ENCODE results near the gene PCP4. TPM values are rescaled to one million over a fixed set of nuclear protein-coding genes. Genes with fewer than 3 reads are reported as not detected.

PCP4 gene
- polyA plus RNA-seq, 1 donor (not counting 4 experiments of a cell fraction or from before 2014, with no cell fraction given), result not detected

DNA sequence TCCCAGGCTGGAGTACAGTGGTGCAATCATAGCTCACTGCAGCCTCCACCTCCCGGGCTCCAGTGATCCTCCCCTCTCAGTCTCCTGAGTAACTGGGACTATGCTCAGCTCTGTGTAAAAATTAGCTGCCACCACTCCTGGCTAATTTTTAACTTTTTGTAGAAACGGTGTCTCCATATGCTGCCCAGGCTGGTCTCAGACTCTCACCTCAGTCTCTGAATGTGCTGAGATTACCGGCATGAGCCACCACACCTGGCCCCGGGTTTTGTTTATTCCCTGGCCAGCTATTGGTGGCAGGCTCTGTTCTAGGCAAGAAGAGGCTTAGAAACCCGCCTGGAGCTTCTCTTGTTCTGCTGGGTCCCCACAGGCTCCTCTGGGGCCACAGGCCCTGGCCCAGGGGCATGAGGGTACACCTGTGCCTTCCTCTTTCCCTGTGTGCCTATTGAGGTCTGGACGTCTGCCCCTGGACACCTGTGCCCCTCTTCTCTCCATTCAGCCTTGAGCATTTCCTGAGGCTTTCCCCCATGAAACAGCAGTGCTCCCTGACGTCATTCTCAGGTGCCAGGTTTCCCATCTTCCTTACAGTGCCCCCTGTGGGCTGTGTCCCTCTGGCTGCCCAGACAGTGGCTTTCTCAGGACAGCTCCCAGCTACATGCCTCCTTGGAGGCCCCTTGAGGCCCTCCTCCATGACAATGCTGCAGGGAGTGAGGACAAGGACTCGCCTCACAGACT, 57.5 kb downstream of the PCP4 start:
- Histone ChIP-seq H3K4me3 (ENCODE audit: control insufficient read depth in 2 of 3, extremely low read depth in 1 of 3, insufficient read depth in 2 of 3, low read depth in 1 of 3, low read length in 3 of 3) (no peak overlapping the region), H4K20me1 (ENCODE audit: control insufficient read depth, extremely low read depth, insufficient read depth, low read length) (no peaks in the 10 kb centered on the region), H3K27me3 (ENCODE audit: control insufficient read depth, extremely low read depth, insufficient read depth, low read length) (no peaks in the 10 kb centered on the region), H2AFZ (ENCODE audit: control insufficient read depth, low read length) (no peak overlapping the region), H3K4me2 (ENCODE audit: control insufficient read depth, extremely low read depth, insufficient read depth, low read depth, low read length) (no peak overlapping the region), H3K9ac (ENCODE audit: control insufficient read depth, extremely low read depth, insufficient read depth, low read length) (no peak overlapping the region), H3K79me2 (ENCODE audit: control insufficient read depth, insufficient read depth, low read length) (no peaks in the 10 kb centered on the region), H3K9me1 (ENCODE audit: control insufficient read depth, extremely low read depth, insufficient read depth, low read length) (no peaks in the 10 kb centered on the region), H3K9me3 (ENCODE audit: control insufficient read depth, low read depth, low read length) (peaks cover 3% of the 10 kb centered on the region), H3K27ac (ENCODE audit: control insufficient read depth, insufficient read depth, low read length) (no peak overlapping the region), H3K36me3 (ENCODE audit: control insufficient read depth in 2 of 2, extremely low read depth in 1 of 2, insufficient read depth in 2 of 2, low read length in 2 of 2) (no peaks in the 10 kb centered on the region), H3K4me1 (ENCODE audit: control insufficient read depth, extremely low read depth, insufficient read depth, low read length) (no peaks in the 10 kb centered on the region)
- FAIRE-seq (no peak), DNase-seq (ENCODE audit: low read depth, low spot score) (no peak)
- dilution Hi-C loops (cut with MboI; ENCODE audit: extremely low pct_ligation_motif_present, low sequenced_read_pairs), result no loop called here
- TF ChIP-seq, protein P1, sequence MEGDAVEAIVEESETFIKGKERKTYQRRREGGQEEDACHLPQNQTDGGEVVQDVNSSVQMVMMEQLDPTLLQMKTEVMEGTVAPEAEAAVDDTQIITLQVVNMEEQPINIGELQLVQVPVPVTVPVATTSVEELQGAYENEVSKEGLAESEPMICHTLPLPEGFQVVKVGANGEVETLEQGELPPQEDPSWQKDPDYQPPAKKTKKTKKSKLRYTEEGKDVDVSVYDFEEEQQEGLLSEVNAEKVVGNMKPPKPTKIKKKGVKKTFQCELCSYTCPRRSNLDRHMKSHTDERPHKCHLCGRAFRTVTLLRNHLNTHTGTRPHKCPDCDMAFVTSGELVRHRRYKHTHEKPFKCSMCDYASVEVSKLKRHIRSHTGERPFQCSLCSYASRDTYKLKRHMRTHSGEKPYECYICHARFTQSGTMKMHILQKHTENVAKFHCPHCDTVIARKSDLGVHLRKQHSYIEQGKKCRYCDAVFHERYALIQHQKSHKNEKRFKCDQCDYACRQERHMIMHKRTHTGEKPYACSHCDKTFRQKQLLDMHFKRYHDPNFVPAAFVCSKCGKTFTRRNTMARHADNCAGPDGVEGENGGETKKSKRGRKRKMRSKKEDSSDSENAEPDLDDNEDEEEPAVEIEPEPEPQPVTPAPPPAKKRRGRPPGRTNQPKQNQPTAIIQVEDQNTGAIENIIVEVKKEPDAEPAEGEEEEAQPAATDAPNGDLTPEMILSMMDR (optimal IDR thresholded peaks at IDR 0.05 in 1 of 3, IDR thresholded peaks at IDR 0.05 in 1 of 3, conservative IDR thresholded peaks at IDR 0.05 in 1 of 3; ENCODE audit: extremely low read depth in 1 of 3, insufficient read depth in 2 of 3, low read length in 3 of 3), result no peak
- TF ChIP-seq EZH2 (IDR thresholded peaks at IDR 0.05; ENCODE audit: low read length), result no peak

DNA sequence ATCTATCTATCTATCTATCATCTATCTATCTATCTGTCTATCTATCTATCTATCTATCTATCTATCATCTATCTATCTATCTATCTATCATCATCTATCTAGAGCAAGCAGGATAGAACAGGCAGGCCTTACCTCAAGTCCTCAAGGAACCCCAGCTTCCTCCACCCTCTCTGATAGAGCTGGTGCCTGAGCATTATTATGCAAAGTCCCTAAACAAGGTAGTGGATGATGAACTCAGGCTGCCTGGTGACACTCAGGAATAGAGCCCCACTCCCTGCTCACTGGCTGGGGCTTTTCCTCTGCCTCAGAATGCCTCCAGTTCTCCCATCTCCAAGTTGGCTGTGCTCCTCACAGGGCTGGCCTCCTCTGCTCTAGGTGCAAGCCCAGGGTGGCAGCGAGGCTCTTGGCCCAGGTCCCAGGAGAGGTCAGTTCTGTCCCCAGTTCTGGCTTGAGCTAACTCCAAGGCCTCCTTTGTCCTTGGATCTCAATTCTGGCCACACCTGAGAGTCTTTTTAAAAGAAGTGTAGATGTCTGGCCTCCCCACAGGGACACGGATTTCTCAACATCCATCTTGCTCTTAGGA, 60.2 kb downstream of the PCP4 start:
- peaks cover 4% of the 10 kb centered on the region for H3K9me3 ChIP-seq (ENCODE audit: control insufficient read depth, low read depth, low read length)

More for the DNA sequence above, 60.2 kb downstream of the PCP4 start:
- H3K4me2 ChIP-seq (ENCODE audit: control insufficient read depth, extremely low read depth, insufficient read depth, low read depth, low read length), result no peak overlapping the region
- TF ChIP-seq EZH2 (IDR thresholded peaks at IDR 0.05; ENCODE audit: low read length), result no peak
- TF ChIP-seq, protein P1 (optimal IDR thresholded peaks at IDR 0.05 in 1 of 3, IDR thresholded peaks at IDR 0.05 in 1 of 3, conservative IDR thresholded peaks at IDR 0.05 in 1 of 3; ENCODE audit: extremely low read depth in 1 of 3, insufficient read depth in 2 of 3, low read length in 3 of 3), result no peak
- no peaks in the 10 kb centered on the region for H3K79me2 ChIP-seq (ENCODE audit: control insufficient read depth, insufficient read depth, low read length)
- no peak overlapping the region for H3K9ac ChIP-seq (ENCODE audit: control insufficient read depth, extremely low read depth, insufficient read depth, low read length)
- H2AFZ ChIP-seq (ENCODE audit: control insufficient read depth, low read length), result no peak overlapping the region
- no peaks in the 10 kb centered on the region for H4K20me1 ChIP-seq (ENCODE audit: control insufficient read depth, extremely low read depth, insufficient read depth, low read length)
- no peak for FAIRE-seq
- no peak for DNase-seq (ENCODE audit: low read depth, low spot score)
- H3K9me1 ChIP-seq (ENCODE audit: control insufficient read depth, extremely low read depth, insufficient read depth, low read length), result no peaks in the 10 kb centered on the region
- no peaks in the 10 kb centered on the region for H3K36me3 ChIP-seq (ENCODE audit: control insufficient read depth in 2 of 2, extremely low read depth in 1 of 2, insufficient read depth in 2 of 2, low read length in 2 of 2)
- no peaks in the 10 kb centered on the region for H3K27me3 ChIP-seq (ENCODE audit: control insufficient read depth, extremely low read depth, insufficient read depth, low read length)
- H3K4me3 ChIP-seq (ENCODE audit: control insufficient read depth in 2 of 3, extremely low read depth in 1 of 3, insufficient read depth in 2 of 3, low read depth in 1 of 3, low read length in 3 of 3), result no peak overlapping the region
- no peaks in the 10 kb centered on the region for H3K4me1 ChIP-seq (ENCODE audit: control insufficient read depth, extremely low read depth, insufficient read depth, low read length)
- H3K27ac ChIP-seq (ENCODE audit: control insufficient read depth, insufficient read depth, low read length), result no peak overlapping the region
- dilution Hi-C loops (cut with MboI; ENCODE audit: extremely low pct_ligation_motif_present, low sequenced_read_pairs), result no loop called here

All from keratinocyte (primary cell).